Motor neuron (in vitro differentiated cells): ENCODE results near the gene CRMP1. TPM values are rescaled to one million over a fixed set of nuclear protein-coding genes. Genes with fewer than 3 reads are reported as not detected.

ENCODE experiments used
- ATAC-seq, 8 experiments: fragments of 200-7000 bp; cut with Tn5 transposase; replicated peaks in 6 of 8; 2 replicates each; pipeline ENCODE4 v1.8.0; 2021; ENCODE audit warnings: mild to moderate bottlenecking in 8 of 8, moderate library complexity in 8 of 8
- H3K27ac ChIP-seq, 2 donors: fragments of 250-450 bp; sonication (Bioruptor Pico); 2 replicates each; pipeline ENCODE4 v1.9.0; 2021; ENCODE audit warnings: antibody characterized with exemption in 2 of 2, mild to moderate bottlenecking in 2 of 2, moderate library complexity in 1 of 2
- H3K4me1 ChIP-seq, 2 donors: fragments of 250-450 bp; sonication (Bioruptor Pico); replicated peaks in 1 of 2; 2 replicates each; pipeline ENCODE4 v1.6.1; 2021; ENCODE audit warnings: antibody characterized with exemption in 2 of 2, mild to moderate bottlenecking in 2 of 2, moderate library complexity in 1 of 2
- H3K4me3 ChIP-seq, 5 donors: fragments of 250-450 bp; sonication (Bioruptor Pico); 2 replicates each; pipeline ENCODE4 v1.9.0; 2021; ENCODE audit warnings: antibody characterized with exemption in 5 of 5, mild to moderate bottlenecking in 5 of 5, moderate library complexity in 4 of 5
- WGBS, 10 experiments: fragments of 450-650 bp; shearing (Covaris generic); methylation state at CpG; one replicate each; pipeline ENCODE4 v1.0.0; 2022; 5-methylcytosine and 5-hydroxymethylcytosine counted together
- in situ Hi-C, 9 experiments: fragments of 400-800 bp; cut with MboI; loops; one replicate each; pipeline ENCODE4 v1.15.0; 2021; ENCODE audit warnings: low sequenced_read_pairs in 9 of 9, low pct_unique_long_range_greater_than_20kb in 2 of 9; ENCODE audit not compliant: unreplicated experiment in 9 of 9
- total RNA-seq, 8 experiments: library from RNA; unstranded; fragments of 300-600 nt; gene quantifications; 2 replicates each; pipeline versions ENCODE4 v1.2.3 to v1.2.4, GENCODE V29; 2022

Gene CRMP1
- total RNA-seq, 8 experiments from 2014 or later = 3.9 to 468 (median 276) TPM

DNA sequence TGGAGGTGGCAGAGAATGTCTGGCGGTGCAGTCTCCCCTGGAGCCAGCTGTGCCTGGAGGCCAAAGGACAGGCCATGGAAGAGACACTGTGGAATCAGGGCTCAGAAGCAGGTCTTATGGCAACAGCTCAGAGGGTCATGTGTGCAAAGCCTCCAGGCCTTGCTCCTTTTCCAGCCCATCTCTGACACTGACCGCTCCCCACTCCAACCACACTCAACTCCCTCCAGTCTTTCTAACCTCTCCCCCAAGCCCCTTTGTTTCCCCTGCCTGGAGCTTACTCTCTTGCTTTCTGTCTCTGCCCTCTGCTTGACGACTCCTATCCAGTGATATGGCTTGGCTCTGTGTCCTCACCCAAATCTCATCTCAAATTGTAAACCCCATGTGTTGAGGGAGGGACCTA, 34.2 kb upstream of the CRMP1 start:
- in situ Hi-C loops = no loop called here
- Histone ChIP-seq H3K27ac (peak overlapping the region; percentile 26 to 79), H3K4me3 (no peak overlapping the region), H3K4me1 (peaks cover 59 to 68% of the 10 kb centered on the region in 2 donors)
- WGBS, 10 experiments = 0 to 100% (median 71%) methylated on average over 1 to 2 of the region's 3 CpGs; no CpG with 5 or more reads in 5 of the 10 experiments
- peak in 2 of 8 experiments; percentile 9 to 27 for ATAC-seq

DNA sequence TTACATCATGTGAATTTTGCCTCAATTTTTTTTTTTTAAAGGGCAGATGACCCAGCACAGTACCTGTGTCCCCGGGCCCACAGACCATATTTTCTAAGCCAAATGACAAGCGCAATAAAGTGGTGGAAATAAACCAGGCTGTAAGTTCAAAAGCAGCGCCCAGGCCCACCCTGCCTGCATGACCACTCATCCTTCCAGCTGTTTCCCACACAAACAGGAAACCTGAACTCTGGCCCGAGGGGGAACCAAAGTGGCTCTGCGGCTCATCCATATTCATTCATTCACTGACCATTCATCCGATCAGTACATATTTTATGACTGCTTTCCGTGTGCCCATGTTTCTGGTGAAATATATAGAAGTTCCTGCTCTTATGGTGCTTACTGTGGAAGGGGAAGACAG, 33.7 kb upstream of the CRMP1 start:
- peak in 3 of 8 experiments; percentile 7 to 49 (median 39) for ATAC-seq
- 7 to 80% (median 68%) methylated on average over 1 to 7 of the region's 7 CpGs; no CpG with 5 or more reads in 2 of the 10 experiments for WGBS, 10 experiments
- Histone ChIP-seq H3K27ac (peak overlapping the region; percentile 26 to 79), H3K4me3 (no peak overlapping the region), H3K4me1 (peaks cover 64 to 72% of the 10 kb centered on the region in 2 donors)
- in situ Hi-C loops = no loop called here

DNA sequence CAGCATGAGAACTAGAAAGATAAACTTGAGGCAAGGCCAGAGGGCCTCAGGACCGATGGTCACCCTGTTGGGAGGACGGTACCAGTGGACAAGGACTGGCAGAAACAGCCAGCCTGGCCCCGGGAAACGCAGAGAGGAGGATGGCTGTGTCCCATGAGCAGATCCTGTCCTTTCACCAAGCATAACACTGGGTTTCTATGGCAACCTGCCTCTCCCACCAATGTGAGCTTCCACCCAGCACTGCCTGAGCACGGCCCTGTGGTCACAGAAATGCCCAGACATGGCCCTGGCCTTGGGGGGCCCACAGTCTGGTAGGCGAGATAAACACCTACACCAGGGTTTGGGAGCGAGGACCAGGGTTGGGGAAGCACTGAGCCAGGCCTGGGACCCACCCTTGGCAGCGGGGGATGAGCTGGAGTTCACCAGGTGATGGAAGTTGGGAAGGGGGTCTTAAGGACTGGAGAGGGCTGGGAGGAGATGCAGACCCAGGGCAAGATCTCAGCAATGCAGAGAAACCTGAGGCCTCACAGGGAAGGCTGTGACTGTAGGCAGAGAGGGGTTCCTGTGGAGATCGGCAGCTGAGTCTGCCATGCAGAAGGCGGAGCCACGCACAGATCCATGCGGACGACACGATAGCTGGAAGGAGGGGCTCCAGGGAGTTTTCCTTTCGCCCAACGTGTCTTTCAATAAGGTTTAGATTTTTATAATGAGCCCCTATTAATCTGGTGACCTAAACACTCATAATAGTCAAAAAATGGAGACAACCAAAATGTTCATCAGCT, 32.7 kb upstream of the CRMP1 start:
- in situ Hi-C loops = no loop called here
- H3K4me3 ChIP-seq = no peak overlapping the region
- no peak overlapping the region for H3K27ac ChIP-seq
- 58 to 90% (median 65%) methylated on average over 1 to 13 of the region's 16 CpGs; no CpG with 5 or more reads in 4 of the 10 experiments for WGBS, 10 experiments
- ATAC-seq = peak in 1 of 8 experiments; percentile 24
- peaks cover 69 to 77% of the 10 kb centered on the region in 2 donors for H3K4me1 ChIP-seq

DNA sequence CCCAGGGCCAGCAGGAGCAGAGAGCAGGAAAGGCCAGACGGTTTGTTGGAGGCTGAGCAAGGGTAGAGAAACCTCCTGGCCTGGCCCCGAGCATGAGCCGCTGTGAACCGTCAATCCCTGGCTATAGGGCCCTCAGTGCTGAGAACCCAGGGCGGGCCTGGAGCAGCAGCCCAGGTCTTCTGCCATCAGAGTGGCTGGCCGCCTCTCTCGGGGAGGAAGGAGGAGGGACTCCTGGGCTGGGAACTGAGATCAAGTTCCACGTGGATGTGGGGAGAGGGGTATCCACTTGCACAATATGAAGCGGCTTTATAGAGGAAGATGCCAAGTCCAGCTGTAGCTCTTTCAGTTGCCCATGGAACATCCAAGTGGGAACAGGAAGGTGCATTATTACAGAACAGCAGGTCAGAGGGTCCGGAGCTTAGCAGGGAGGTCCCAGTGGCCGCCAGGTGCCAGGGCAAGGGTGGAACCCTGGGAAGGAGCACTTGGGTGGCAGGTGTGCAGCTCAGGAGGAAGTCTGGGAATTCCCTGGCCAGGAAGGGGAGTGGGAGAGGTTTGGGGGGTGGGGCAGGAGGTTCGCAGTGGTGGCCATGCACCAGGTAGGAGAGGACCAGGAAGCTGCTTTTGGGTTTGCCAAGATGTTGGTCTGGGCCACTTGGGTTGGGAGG, 31.7 kb upstream of the CRMP1 start:
- in situ Hi-C loops = no loop called here
- Histone ChIP-seq H3K27ac (no peak overlapping the region), H3K4me1 (peaks cover 72 to 78% of the 10 kb centered on the region in 2 donors), H3K4me3 (no peak overlapping the region)
- 58 to 100% (median 80%) methylated on average over 1 to 5 of the region's 12 CpGs; no CpG with 5 or more reads in 5 of the 10 experiments for WGBS, 10 experiments
- ATAC-seq = no peak

DNA sequence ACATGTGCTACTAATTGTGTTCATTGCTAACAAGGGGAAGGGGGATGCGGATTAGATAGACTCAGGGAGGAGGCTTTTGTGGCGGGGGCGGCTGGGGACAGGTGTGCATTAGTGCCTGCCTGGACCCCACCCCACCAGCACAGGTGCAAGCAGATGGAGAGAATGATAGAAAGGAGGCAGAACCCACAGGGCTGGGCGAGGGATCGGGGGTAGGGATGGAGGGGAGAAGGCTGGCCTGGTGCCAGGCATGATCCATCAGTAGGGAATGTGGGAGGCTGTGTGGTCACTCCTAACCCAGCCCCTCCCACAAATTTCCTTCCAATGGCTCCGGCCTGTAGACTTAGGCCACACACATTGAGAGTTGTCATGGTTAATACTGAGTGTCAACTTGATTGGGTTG, 30.5 kb upstream of the CRMP1 start:
- Histone ChIP-seq H3K4me1 (peaks cover 65 to 72% of the 10 kb centered on the region in 2 donors), H3K4me3 (no peak overlapping the region), H3K27ac (no peak overlapping the region)
- in situ Hi-C loops = no loop called here
- WGBS, 10 experiments = 40 to 70% methylated on average over 2 of the region's 6 CpGs; no CpG with 5 or more reads in 8 of the 10 experiments
- ATAC-seq = peak in 1 of 8 experiments; percentile 14

DNA sequence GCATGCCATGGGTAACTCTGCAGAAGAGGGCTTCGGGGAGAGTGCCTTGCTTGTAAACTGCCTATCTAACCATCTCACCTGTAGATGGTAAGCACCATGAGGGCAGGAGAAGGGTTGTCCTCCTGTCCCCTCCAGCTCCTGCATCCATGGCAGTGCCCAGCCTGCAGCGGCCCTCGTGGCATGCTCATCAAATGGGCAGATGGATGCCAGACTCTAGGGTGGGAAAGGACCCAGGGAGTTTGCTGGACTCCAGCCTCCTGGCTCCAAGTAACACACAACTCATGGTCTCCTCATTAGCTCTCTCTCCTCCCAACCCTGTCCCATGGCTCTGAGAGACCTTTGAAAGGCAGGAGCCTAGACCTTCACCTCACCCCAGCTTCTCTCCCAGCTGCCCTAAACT, 29.7 kb upstream of the CRMP1 start:
- in situ Hi-C loops = no loop called here
- 17 to 94% (median 77%) methylated on average over 1 to 3 of the region's 3 CpGs; no CpG with 5 or more reads in 6 of the 10 experiments for WGBS, 10 experiments
- Histone ChIP-seq H3K27ac (no peak overlapping the region), H3K4me1 (peaks cover 65 to 72% of the 10 kb centered on the region in 2 donors), H3K4me3 (no peak overlapping the region)
- no peak for ATAC-seq

DNA sequence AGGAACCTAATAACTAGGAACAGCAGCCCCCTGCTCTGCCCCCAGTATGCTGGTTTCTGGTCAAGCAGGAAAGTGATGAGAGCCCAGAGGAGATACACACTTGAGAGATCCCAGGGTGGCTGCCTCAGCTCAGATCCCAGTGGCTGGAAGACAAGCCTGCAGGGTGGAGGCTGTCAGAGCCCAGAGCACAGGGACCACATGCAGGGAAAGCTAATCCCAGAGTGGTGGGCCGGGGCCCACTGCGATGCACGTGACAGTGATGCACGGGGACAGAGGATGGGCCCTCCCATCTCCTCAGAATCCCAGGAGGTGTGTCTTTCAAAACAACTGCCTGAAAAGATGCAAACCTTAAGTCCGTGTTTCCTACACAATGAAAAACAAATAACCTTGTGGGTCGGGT, 29.1 kb upstream of the CRMP1 start:
- ATAC-seq = peak; percentile 13 to 73 (median 52)
- Histone ChIP-seq H3K27ac (peak overlapping the region; percentile 43 to 68), H3K4me3 (no peak overlapping the region), H3K4me1 (peaks cover 65 to 70% of the 10 kb centered on the region in 2 donors)
- WGBS, 10 experiments = 13 to 70% (median 23%) methylated on average over 1 to 6 of the region's 6 CpGs; no CpG with 5 or more reads in 4 of the 10 experiments
- in situ Hi-C loops = no loop called here

DNA sequence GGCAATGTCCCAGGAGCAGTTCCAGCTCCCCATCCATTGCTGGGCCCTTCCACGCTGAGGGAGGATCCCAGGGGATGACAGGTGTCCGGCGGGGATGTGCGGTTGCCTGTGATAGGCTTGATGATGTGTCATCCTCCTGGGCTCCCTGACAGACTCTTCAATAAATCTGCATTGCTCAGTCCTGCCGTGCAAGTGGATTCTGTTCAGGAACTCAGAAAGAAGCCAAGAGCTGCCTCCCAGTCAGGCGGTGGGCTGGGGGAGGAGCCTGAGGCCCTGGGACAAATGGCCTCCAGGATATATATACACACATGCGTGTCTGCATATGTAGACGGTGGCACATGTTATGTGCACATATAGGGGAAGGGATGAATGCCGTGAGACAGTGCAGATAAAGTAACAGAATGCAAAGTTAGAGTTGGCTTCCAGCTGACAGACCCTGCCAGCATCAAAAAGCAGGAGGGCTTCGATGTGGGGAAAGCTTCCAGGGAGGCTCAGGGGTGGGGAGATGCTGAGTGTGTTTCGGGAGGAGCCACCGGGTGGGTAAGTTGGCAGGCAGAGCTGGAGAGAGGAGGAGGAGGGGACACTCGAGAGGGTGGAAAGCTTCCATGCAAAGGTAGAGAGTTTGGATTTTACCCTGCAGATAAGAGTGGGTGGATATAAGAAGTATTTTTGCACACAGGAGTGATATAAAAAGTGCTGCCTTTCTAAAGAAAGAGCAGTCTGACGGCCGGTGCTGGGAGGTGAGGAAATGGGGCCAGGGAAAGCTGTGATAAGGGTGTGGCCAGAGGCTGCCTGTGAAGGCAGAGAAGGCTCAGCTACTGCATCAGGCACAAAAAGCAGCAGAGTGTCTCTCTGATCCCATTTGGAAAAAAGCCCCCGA, 28.5 kb upstream of the CRMP1 start:
- Histone ChIP-seq H3K4me1 (peaks cover 65 to 70% of the 10 kb centered on the region in 2 donors), H3K27ac (peak overlapping the region; percentile 43 to 68), H3K4me3 (no peak overlapping the region)
- WGBS, 10 experiments = 0 to 60% (median 29%) methylated on average over 1 to 8 of the region's 16 CpGs; no CpG with 5 or more reads in 1 of the 10 experiments
- peak; percentile 73 to 91 (median 84) for ATAC-seq
- in situ Hi-C loops = no loop called here

DNA sequence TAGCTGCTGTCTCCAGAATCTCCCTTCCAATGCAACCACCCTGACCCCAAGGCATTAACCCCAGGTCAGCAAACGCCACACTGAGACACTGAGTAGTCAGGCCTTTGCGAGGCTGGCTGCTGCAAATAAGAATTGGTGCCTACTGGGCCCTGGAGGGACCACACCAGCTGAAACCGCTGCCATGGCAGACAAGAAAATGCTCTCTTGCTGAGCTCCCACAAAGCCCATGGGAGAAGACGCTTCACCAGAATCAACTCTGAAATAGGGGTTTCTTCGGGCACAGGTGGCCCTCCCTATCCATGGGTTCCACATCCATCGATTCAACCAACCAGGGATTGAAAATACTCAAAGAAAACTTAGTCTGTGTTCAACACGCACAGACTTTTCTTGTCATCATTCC, 26.7 kb upstream of the CRMP1 start:
- WGBS, 10 experiments = 26 to 100% (median 76%) methylated on average over 1 to 6 of the region's 7 CpGs; no CpG with 5 or more reads in 3 of the 10 experiments
- no peak for ATAC-seq
- no peak overlapping the region for H3K27ac ChIP-seq
- in situ Hi-C loops = no loop called here
- H3K4me1 ChIP-seq = peaks cover 55 to 62% of the 10 kb centered on the region in 2 donors
- H3K4me3 ChIP-seq = no peak overlapping the region

DNA sequence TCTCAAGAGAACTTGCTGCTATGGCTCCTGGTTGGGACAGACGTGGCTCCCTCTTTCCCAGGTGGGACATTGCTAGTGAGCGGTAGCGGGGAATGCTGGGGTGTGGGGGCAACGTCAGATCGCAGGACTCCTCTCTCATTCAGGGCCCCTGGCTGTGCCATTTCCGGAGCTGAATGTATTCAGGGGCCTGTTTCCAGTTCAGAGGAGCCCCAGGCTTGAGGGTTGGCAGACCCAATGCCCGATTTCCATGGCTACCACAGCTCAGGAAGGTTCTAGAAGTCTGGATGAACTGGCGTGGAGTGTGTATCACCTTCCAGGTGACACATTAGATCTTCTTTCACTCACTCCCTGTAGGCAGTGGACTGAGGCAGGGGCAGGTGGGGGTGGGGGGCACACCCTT, 26.2 kb upstream of the CRMP1 start:
- H3K4me3 ChIP-seq = no peak overlapping the region
- WGBS, 10 experiments = 60 to 100% (median 62%) methylated on average over 1 to 3 of the region's 8 CpGs; no CpG with 5 or more reads in 7 of the 10 experiments
- in situ Hi-C loops = no loop called here
- ATAC-seq = no peak
- no peak overlapping the region for H3K27ac ChIP-seq
- peaks cover 55 to 66% of the 10 kb centered on the region in 2 donors for H3K4me1 ChIP-seq

DNA sequence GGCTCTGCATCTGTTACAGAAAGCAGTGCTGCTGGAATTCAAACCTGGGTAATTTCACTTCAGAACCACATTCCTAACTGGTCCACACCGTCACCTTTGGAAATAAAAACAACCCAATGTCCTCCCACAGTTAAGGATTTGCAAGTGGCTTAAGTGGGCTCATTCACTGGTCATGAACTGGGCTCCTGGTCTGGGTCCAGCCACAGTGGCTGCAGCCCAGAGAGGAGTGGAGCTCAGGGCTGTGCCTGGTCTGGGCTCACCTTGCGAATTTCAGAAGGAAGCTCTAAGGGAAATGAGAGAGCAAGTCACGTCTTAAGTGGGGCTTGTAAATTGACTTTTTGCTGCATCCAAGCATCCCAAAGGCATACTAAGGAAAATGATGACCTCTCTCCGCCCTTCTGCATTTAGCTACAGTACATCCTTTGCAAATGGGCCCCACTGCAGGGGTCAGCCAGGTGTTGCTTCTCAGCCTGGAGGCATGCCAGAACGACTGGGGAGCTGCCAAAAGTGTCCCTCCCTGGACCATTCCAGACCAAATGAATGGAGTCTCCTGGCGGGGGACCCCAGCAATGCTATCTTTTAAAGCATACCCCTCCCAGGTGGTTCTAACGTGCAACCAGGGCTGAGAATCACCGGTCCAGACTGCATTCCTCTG, 25.6 kb upstream of the CRMP1 start:
- in situ Hi-C loops = no loop called here
- Histone ChIP-seq H3K27ac (peak overlapping the region; percentile 22 to 35), H3K4me3 (no peak overlapping the region), H3K4me1 (peaks cover 53 to 71% of the 10 kb centered on the region in 2 donors)
- WGBS, 10 experiments = 29 to 81% (median 60%) methylated on average over 2 to 6 of the region's 8 CpGs; no CpG with 5 or more reads in 5 of the 10 experiments
- ATAC-seq = no peak

DNA sequence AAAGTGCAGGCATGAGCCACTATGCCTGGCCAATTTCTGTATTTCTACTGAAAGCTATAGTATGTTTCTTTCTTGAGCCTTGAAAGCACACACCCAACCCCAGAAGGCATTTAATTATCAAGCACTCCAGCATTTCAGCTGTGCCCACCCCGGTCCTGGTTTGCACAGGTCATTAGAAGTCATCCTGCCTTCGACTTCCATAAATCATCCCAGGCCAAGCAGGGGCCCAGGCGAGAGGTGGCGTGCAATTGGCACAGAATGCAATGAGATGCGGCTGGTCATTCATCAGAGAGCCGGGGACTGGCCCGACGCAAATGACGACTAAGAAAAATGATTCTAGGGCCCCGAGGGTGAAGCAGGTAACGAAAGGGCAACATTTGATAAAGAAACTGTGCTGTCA, 24.8 kb upstream of the CRMP1 start:
- peak in 5 of 8 experiments; percentile 9 to 52 (median 38) for ATAC-seq
- WGBS, 10 experiments = 5 to 55% (median 29%) methylated on average over 1 to 10 of the region's 11 CpGs; no CpG with 5 or more reads in 1 of the 10 experiments
- no peak overlapping the region for H3K4me3 ChIP-seq
- peaks cover 52 to 78% of the 10 kb centered on the region in 2 donors for H3K4me1 ChIP-seq
- in situ Hi-C loops = no loop called here
- peak overlapping the region; percentile 44 to 53 for H3K27ac ChIP-seq
